HG03196 (cell line): ENCODE data around the gene TP53I11.

Experiments used
- ATAC-seq: cut with Tn5 transposase; IDR thresholded peaks from one replicate; pipeline ENCODE4 v1.9.1; 2021; ENCODE audit not compliant: unreplicated experiment

The TP53I11 gene

GRCh38 chr11:44941259-44942021 lies 9.2 kb downstream of the TP53I11 start:
- no peak for ATAC-seq

GRCh38 chr11:44940835-44941234 lies 9.8 kb downstream of the TP53I11 start:
- no peak for ATAC-seq

- no peak for ATAC-seq
Observed at GRCh38 chr11:44940404-44940803, 10.3 kb downstream of the TP53I11 start.

- no peak for ATAC-seq
Observed at GRCh38 chr11:44939673-44940395, 10.8 kb downstream of the TP53I11 start.

- ATAC-seq, result no peak
Observed at GRCh38 chr11:44938066-44938691, 12.5 kb downstream of the TP53I11 start.

- ATAC-seq, result no peak
Observed at GRCh38 chr11:44936951-44937543, 13.6 kb downstream of the TP53I11 start.

GRCh38 chr11:44936525-44936924 lies 14.2 kb downstream of the TP53I11 start:
- ATAC-seq, result no peak

GRCh38 chr11:44934735-44935250 lies 15.9 kb downstream of the TP53I11 start:
- ATAC-seq, result no peak

- ATAC-seq, result no peak
Observed at GRCh38 chr11:44934110-44934509, 16.6 kb downstream of the TP53I11 start.

- no peak for ATAC-seq
Observed at GRCh38 chr11:44931466-44931865, 19.2 kb downstream of the TP53I11 start.

- no peak for ATAC-seq
Observed at GRCh38 chr11:44930588-44931302, 19.9 kb downstream of the TP53I11 start.

- ATAC-seq, result no peak
Observed at GRCh38 chr11:44928816-44929215, 21.9 kb downstream of the TP53I11 start.

GRCh38 chr11:44928144-44928543 lies 22.5 kb downstream of the TP53I11 start:
- ATAC-seq, result no peak

GRCh38 chr11:44927174-44927661 lies 23.5 kb downstream of the TP53I11 start:
- ATAC-seq, result no peak

GRCh38 chr11:44926036-44926435 lies 24.6 kb downstream of the TP53I11 start:
- no peak for ATAC-seq

- ATAC-seq, result no peak
Observed at GRCh38 chr11:44923806-44924205, 26.9 kb downstream of the TP53I11 start.

- ATAC-seq, result no peak
Observed at GRCh38 chr11:44923115-44923514, 27.6 kb downstream of the TP53I11 start.

- no peak for ATAC-seq
Observed at GRCh38 chr11:44920451-44920850, 30.2 kb downstream of the TP53I11 start.

- no peak for ATAC-seq
Observed at GRCh38 chr11:44917741-44918140, 32.9 kb downstream of the TP53I11 start.

- no peak for ATAC-seq
Observed at GRCh38 chr11:44916801-44917385, 33.8 kb downstream of the TP53I11 start.
